ENCODE data around the gene SCN4A. TPM values are rescaled to one million over a fixed set of nuclear protein-coding genes. Genes with fewer than 3 reads are reported as not detected.

The SCN4A gene
- polyA plus RNA-seq, 2 of the 4 experiments (the other 2 are of a cell fraction), result 0.03 to 0.06 TPM

DNA sequence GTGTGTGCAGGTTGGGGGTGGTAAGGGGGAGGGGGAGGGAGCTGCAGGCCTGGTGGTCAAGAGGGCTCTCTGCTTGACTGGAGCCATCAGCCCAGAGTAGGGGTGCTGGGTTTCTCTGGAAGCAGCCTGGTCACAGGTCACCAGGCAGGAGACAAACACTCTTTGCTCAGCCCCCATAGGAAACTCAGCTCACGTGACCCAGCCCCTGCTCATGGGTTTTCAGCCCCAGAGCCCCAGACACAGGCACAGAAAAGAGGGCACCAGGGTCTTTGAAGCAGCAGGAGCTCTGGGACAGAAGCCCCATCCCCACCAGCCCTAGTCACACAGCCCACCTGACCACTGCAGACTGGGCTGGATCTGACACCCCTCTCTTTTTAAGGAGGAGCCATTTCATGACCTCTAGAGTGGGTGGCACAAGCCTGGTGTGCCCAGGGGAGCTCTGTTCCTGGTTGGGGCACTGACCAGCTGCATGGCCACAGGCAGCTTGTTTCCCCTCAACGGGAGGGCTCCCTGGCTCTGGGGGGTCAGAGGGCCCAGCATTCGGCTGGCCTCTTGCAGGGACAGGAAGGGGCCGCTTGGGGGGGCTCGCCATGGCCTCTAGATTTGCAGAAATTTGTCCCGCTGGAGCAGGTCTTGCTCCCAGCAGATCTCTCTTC is 26.8 kb downstream of the SCN4A start:
- Histone ChIP-seq H3K4me3 (no peak overlapping the region), H3K27ac (no peak overlapping the region), H3K4me1 (no peaks in the 10 kb centered on the region), H3K9me3 (no peaks in the 10 kb centered on the region), H3K4me2 (no peak overlapping the region)
- TF ChIP-seq RARB (CRISPR knock-in tag; IDR thresholded peaks at IDR 0.05) (no peak), NR3C1 (IDR thresholded peaks at IDR 0.05) (no peak), MYC (IDR thresholded peaks at IDR 0.05; ENCODE audit: borderline replicate concordance, low read length) (no peak), PHF8 (IDR thresholded peaks at IDR 0.05; ENCODE audit: borderline replicate concordance, low read depth) (no peak)
- TF ChIP-seq, protein P1, sequence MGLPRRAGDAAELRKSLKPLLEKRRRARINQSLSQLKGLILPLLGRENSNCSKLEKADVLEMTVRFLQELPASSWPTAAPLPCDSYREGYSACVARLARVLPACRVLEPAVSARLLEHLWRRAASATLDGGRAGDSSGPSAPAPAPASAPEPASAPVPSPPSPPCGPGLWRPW (IDR thresholded peaks at IDR 0.05), result no peak
- no peak for FAIRE-seq
- ChIA-PET POLR2A (interaction anchor here (0.5 to 1.2 kb wide), 4 partner anchors 13 to 361 kb away, joined by 3 to 6 read pairs (median 4); no protein-coding TSS in a partner anchor), CTCF (interaction anchor here (0.6 to 5.1 kb wide), 50 partner anchors 8 to 993 kb away, joined by 3 to 90 read pairs (median 6); partner anchors contain the start of genes CD79B, CSHL1, ERN1 and GH1)
- WGBS (ENCODE audit: missing lambda C conversion rate), result 82% methylated on average over 6 of the region's 6 CpGs
- ATAC-seq, result 0 out of 6 replicates have a peak, but pooled peaks of 1 of the 2 experiments have one; percentile 4
- DNase-seq (ENCODE audit: low read depth in 1 of 2, low spot score in 1 of 2), result no peak

DNA sequence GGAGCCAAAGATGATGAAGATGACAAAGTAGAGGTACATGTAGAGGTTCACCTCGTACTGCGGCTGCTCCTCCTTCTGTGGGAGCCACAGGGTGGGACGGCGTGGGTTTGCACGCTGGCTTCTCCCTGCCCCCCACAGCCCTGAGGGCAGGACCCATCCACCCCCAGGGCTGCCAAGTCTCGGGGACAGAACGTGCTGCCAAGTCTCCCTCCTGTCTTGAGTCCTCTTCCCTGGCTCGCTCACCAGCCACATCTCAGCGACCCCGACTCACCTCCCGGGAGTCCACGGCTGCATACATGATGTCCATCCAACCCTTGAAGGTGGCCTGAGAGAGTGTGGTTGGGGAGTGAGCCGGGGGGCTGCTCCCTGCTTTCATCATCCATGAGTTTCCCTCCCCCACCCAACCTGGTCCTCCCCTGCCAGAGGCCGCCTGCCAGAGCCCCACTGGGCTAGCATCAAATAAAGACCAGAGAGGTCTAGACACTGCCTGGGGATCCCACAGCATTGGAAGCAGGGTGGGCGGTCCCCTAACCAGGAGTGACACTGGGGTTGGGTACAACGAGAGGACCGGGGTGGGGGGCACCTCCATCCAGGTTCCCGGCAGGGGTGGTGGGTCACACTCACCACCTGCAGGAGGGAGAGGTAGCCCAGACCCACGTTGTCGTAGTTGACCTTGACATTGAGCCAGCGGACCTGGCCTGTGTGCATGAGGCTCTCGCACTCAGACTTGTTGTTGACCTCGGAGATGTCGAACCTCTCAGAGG is 27.8 kb downstream of the SCN4A start:
- Histone ChIP-seq H3K27ac (no peak overlapping the region), H3K9me3 (no peaks in the 10 kb centered on the region), H3K4me1 (no peaks in the 10 kb centered on the region), H3K4me2 (no peak overlapping the region), H3K4me3 (no peak overlapping the region)
- TF ChIP-seq, protein P2, sequence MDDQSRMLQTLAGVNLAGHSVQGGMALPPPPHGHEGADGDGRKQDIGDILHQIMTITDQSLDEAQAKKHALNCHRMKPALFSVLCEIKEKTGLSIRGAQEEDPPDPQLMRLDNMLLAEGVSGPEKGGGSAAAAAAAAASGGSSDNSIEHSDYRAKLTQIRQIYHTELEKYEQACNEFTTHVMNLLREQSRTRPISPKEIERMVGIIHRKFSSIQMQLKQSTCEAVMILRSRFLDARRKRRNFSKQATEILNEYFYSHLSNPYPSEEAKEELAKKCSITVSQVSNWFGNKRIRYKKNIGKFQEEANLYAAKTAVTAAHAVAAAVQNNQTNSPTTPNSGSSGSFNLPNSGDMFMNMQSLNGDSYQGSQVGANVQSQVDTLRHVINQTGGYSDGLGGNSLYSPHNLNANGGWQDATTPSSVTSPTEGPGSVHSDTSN (IDR thresholded peaks at IDR 0.05), result no peak
- TF ChIP-seq HDAC2 (IDR thresholded peaks at IDR 0.05) (no peak), SREBF2 (IDR thresholded peaks at IDR 0.05) (no peak), CHD4 (IDR thresholded peaks at IDR 0.05; ENCODE audit: borderline replicate concordance) (no peak), CBX2 (IDR thresholded peaks at IDR 0.05; ENCODE audit: borderline replicate concordance, low read depth) (no peak), NR3C1 (IDR thresholded peaks at IDR 0.05) (no peak), SMC3 (IDR thresholded peaks at IDR 0.05) (no peak), MYC (IDR thresholded peaks at IDR 0.05; ENCODE audit: borderline replicate concordance, low read length) (no peak), HOXA7 (CRISPR knock-in tag; IDR thresholded peaks at IDR 0.05) (no peak), RAD21 (conservative IDR thresholded peaks at IDR 0.05 in 1 of 2, IDR thresholded peaks at IDR 0.05 in 1 of 2) (no peak), PHF8 (IDR thresholded peaks at IDR 0.05; ENCODE audit: borderline replicate concordance, low read depth) (no peak)
- TF ChIP-seq, protein P3, sequence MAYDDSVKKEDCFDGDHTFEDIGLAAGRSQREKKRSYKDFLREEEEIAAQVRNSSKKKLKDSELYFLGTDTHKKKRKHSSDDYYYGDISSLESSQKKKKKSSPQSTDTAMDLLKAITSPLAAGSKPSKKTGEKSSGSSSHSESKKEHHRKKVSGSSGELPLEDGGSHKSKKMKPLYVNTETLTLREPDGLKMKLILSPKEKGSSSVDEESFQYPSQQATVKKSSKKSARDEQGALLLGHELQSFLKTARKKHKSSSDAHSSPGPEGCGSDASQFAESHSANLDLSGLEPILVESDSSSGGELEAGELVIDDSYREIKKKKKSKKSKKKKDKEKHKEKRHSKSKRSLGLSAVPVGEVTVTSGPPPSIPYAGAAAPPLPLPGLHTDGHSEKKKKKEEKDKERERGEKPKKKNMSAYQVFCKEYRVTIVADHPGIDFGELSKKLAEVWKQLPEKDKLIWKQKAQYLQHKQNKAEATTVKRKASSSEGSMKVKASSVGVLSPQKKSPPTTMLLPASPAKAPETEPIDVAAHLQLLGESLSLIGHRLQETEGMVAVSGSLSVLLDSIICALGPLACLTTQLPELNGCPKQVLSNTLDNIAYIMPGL (CRISPR knock-in tag; IDR thresholded peaks at IDR 0.05; ENCODE audit: borderline replicate concordance), result no peak
- TF ChIP-seq, protein P4, sequence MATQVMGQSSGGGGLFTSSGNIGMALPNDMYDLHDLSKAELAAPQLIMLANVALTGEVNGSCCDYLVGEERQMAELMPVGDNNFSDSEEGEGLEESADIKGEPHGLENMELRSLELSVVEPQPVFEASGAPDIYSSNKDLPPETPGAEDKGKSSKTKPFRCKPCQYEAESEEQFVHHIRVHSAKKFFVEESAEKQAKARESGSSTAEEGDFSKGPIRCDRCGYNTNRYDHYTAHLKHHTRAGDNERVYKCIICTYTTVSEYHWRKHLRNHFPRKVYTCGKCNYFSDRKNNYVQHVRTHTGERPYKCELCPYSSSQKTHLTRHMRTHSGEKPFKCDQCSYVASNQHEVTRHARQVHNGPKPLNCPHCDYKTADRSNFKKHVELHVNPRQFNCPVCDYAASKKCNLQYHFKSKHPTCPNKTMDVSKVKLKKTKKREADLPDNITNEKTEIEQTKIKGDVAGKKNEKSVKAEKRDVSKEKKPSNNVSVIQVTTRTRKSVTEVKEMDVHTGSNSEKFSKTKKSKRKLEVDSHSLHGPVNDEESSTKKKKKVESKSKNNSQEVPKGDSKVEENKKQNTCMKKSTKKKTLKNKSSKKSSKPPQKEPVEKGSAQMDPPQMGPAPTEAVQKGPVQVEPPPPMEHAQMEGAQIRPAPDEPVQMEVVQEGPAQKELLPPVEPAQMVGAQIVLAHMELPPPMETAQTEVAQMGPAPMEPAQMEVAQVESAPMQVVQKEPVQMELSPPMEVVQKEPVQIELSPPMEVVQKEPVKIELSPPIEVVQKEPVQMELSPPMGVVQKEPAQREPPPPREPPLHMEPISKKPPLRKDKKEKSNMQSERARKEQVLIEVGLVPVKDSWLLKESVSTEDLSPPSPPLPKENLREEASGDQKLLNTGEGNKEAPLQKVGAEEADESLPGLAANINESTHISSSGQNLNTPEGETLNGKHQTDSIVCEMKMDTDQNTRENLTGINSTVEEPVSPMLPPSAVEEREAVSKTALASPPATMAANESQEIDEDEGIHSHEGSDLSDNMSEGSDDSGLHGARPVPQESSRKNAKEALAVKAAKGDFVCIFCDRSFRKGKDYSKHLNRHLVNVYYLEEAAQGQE (IDR thresholded peaks at IDR 0.05), result no peak
- TF ChIP-seq, protein P5, sequence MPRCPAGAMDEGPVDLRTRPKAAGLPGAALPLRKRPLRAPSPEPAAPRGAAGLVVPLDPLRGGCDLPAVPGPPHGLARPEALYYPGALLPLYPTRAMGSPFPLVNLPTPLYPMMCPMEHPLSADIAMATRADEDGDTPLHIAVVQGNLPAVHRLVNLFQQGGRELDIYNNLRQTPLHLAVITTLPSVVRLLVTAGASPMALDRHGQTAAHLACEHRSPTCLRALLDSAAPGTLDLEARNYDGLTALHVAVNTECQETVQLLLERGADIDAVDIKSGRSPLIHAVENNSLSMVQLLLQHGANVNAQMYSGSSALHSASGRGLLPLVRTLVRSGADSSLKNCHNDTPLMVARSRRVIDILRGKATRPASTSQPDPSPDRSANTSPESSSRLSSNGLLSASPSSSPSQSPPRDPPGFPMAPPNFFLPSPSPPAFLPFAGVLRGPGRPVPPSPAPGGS (IDR thresholded peaks at IDR 0.05), result no peak
- TF ChIP-seq, protein P6, sequence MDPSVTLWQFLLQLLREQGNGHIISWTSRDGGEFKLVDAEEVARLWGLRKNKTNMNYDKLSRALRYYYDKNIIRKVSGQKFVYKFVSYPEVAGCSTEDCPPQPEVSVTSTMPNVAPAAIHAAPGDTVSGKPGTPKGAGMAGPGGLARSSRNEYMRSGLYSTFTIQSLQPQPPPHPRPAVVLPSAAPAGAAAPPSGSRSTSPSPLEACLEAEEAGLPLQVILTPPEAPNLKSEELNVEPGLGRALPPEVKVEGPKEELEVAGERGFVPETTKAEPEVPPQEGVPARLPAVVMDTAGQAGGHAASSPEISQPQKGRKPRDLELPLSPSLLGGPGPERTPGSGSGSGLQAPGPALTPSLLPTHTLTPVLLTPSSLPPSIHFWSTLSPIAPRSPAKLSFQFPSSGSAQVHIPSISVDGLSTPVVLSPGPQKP (IDR thresholded peaks at IDR 0.05; ENCODE audit: low read depth, low read length), result no peak
- TF ChIP-seq, protein P7, sequence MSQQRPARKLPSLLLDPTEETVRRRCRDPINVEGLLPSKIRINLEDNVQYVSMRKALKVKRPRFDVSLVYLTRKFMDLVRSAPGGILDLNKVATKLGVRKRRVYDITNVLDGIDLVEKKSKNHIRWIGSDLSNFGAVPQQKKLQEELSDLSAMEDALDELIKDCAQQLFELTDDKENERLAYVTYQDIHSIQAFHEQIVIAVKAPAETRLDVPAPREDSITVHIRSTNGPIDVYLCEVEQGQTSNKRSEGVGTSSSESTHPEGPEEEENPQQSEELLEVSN (IDR thresholded peaks at IDR 0.05; ENCODE audit: borderline replicate concordance, low read depth), result no peak
- 66% methylated on average over 21 of the region's 24 CpGs for WGBS (ENCODE audit: missing lambda C conversion rate)
- DNase-seq (ENCODE audit: low read depth in 1 of 2, low spot score in 1 of 2), result no peak
- CTCF ChIA-PET, result interaction anchor here (0.6 to 5.1 kb wide), 18 partner anchors 10 to 196 kb away, joined by 3 to 90 read pairs (median 16); partner anchors contain the start of genes CD79B, CSHL1, ERN1 and GH1
- FAIRE-seq, result no peak
- POLR2A ChIA-PET, result no interaction called here
- no peak for ATAC-seq
